GM19043 (cell line): ENCODE measurements around the gene SNED1.

Experiments
- ATAC-seq: cut with Tn5 transposase; IDR thresholded peaks from one replicate; pipeline ENCODE4 v1.9.1; 2021; ENCODE audit warnings: low read depth; ENCODE audit not compliant: unreplicated experiment

SNED1 gene

DNA sequence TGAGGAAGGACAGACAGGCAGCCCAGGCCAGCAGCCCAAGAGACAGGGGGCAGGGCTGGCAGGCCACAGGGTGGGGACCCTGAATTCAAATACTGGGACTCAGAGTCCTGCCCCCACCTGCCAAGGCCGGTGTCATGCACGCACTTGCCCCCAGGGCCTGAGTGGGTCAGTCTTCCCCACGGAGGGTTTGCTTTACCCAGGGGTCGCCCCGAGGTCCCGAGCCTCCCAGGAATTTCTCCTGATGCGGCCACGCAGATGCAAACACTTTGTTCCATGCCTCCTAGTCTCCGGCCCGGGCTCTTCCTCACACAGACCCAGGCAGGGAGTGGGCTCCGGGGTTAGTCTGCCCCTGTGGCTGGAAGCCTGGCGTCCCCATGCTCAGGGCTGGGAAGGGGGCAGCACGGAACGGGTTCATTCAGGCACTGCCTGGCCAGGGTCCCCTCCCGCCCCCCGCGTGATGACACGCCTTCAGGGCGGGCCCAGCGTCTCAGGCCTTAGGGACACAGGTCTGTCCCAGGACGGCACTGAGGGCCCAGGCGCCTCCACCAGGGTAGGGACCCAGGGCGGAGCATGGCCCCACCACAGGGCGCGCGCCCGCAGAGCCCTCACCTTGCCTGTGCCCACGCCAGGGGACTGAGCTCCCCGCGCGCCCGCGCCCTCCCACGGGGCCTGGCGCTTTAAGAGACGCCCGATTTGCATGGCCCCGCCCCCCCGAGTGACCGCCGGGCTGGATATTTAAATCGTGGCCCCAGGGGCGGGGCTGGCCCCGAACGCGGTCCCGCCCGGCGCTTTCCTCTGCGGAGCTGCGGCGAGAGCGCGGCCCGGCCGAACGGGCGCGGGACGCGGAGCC is at the start of gene SNED1:
Gene SNED1 (plus strand): TSS at position 763 of the 850 bp plus-strand sequence. CDS start 220 bp downstream, outside the sequence.
- ATAC-seq, result no peak

DNA sequence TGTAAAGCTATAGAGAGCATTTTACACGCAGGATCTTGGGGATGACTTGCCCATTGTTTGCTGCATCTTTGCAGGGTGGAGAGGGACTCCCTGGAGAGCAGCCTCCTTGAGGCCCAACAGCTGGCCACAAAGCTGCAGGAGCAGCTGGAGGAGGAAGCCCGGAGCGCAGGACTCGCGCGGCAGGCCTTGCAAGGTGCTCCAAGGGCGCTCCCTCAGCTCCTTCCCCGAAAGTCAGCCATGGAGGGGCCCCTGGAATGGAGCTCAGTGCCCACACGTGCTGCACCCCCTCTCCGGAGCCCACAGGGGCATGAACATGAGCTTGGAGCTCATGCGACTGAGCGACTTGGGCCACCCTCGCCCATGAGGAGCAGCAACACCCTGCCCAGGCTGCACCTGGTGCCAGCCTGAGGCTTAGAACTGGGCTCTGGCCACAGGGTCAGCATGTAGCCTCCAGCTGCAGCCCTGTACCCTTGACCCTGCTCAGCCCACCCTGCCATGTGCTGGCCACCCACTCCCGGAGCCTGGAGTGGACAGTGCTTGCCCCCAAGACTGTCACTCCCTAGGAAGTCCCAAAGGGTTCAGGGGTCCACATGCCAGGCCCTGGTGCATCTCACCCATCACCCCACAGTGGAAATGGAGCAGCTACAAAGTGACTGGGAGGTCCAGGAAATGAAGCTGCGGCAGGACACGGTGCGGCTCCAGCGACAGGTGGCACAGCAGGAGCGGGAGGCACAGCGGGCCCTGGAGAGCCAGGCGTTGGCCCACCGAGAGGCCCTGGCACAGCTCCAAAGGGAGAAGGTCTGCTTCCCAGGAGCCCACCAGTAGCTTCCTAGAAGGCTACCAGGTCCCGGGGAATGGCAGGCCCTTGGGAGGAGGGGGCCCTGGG is 49.3 kb upstream of the SNED1 start:
- ATAC-seq, result no peak

DNA sequence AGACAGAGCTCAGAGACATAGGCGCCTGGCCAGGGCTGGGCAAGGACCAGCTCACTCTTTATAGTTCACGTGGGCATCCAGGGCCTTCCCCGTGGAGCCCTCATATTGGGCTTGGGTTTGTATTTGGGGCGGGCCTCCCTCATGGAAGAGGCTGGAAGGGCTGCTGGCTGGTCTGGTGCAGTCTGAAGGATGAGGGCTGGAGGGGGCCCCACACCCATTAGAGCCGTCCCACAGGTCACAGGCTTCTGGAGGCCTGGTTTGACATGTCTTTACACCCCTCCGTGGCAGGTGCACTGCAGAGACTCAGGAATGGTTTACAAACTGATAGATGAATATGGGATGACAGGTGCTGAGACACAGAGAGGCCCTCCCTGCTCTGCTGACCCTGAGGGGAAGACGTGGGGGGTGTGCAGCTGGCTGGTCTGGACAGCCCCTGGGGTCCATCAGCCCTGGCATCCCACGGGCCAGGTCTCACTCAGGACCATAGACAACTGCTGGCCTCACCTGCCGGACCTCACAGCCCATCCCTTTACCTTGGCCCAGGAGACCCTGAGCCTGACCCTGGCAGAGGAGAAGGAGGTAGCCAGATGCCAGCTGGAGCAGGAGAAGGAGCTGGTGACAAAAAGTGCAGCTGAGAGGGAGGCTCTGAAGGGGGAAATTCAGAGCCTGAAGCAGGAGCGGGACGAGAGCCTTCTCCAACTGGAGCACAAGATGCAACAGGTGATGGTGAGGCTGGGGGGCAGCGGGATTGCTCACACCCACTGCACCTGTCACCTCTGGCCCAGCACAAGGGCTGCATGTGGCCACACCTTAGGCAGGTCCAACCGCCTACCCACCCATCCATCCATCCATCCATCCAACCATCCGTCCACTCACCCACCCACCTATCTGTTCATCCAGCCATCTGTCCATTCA is 48.4 kb upstream of the SNED1 start:
- ATAC-seq, result no peak

DNA sequence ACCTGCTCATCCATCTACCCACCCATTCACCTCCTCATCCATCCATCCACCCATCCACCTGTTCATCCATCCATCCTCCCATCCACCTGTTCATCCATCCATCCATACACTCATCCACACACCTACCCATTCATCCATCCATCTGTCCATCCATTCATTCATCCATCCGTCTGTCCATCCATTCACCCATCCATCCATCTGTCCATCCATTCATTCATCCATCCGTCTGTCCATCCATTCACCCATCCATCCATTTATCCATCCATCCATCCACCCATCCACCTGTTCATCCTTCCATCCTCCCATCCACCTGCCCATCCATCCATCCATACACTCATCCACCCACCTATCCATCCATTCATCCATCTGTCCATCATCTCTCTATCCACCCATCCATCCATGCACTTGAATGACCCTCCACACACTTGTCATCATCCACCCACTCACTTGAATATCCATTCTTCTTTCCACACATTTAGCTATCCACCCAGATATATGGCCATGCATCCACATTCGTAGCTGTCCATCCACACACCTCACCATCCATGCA is 47.3 kb upstream of the SNED1 start:
- ATAC-seq, result no peak

DNA sequence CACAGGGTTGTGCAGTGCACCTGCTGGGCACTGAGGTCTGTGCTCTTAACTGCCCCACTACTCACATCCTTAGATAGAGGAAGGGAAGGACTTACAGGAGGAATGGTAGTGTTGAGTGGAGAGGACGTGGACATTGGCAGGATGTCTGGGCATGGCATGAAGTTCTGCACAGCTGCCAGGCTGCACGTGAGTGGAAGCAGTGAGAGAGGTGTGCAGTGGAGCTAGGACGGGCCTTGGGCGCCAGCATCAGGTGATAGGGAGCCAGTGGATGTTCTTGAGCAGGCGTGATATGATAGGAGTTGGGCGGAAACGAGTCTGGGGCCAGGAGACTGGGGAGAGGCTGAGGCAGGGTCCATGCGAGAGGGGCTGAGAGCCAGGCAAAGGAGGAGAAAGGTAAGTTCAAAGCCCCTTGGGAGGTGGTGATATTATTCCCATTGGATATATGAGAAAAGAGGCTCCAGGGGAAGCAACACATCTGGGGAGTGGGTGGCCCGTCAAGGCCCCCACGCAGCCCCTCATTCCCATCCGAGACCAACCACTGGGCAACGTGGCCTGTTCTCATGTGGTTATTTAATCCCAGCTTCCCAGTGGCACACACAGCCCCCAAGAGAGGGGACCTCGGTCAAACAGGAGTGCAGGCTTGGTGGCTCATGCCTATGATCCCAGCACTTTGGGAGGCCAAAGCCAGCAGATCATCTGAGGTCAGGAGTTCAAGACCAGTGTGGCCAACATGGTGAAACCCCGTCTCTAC is 45.7 kb upstream of the SNED1 start:
- ATAC-seq, result no peak

DNA sequence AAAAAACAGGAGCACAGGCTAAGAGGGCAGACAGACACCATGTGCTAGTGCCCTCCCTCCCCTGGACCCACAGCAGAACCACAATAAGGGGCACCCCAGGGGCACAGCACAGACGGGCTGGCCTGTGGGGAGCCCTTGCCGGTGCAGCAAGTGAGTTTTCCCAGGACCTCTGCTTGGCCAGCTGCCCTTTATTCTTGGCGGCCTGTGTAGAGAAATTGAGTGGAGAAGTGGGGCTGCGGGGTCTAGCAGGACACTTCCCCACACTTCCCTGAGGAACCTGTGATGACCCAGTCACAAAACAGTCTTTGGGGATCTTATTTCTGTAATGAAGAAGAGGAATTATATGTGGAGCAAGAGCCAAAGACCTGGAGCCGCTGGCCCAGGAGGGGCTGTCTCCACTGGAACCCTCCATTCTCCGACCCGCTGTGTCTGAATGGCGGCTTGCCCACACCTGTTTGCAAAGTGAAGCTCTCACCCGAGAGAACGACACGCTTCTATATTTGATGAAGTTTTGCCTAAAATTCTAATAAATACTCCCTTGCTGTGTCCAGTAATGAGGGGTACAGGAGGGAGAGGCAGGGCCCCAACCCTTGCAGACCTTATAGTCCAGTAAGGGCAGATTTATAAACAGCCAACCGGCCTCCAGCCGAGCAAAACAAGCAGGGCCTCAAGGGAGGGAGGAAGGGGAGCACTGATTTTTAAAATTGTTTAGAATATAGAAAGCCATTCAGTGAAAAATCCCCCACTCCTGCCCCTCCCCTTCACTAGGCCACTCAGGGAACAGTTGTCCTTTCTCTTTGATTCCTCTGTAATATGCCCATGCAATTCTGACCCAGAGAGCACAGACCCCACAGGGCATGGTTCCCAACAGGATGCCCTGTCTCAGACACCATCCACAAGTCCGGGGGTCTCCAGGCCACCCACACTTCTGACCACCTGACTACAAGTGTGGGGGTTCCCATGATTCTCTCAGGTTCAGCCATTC is 44.7 kb upstream of the SNED1 start:
- ATAC-seq, result no peak

DNA sequence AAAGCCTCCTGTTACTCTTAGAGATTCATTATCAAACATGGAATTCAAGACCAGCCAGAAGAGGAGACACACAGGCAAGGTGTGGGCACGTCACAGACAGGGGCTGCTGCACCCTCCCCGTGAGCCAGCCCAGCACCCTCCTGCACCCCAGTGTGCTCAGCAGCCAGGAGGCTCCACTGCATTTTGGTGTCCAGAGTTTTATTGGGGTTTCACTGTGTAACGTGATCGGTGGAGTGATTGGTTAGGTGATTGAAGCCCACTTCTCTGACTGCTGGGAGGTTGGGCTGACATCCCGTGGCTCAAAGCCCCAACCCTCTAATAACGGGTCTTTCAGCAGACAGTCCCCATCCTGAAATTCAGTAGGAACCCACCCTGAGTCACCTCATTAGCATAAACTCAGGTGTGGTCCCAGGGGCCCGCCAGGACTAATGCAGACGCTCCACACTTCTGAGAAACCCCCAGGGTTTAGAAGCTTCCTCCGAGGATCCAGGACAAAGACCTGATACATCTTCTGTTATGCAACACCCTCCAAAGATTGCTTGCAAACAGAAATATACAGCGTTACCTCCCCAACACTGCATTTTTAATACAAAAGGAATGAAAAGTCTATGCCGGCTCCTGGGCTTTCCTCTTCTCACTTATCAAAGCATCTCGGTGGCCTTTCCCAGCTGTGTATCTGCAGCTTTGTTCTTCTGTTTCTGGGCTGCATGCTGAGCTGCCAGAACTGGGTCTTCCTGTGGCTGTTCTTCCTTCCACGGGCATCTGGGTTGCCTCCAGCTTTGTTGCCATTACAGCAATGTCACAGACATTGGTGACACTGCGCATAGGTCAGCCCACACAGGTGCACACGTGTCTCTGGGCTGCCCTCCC is 43.7 kb upstream of the SNED1 start:
- no peak for ATAC-seq

DNA sequence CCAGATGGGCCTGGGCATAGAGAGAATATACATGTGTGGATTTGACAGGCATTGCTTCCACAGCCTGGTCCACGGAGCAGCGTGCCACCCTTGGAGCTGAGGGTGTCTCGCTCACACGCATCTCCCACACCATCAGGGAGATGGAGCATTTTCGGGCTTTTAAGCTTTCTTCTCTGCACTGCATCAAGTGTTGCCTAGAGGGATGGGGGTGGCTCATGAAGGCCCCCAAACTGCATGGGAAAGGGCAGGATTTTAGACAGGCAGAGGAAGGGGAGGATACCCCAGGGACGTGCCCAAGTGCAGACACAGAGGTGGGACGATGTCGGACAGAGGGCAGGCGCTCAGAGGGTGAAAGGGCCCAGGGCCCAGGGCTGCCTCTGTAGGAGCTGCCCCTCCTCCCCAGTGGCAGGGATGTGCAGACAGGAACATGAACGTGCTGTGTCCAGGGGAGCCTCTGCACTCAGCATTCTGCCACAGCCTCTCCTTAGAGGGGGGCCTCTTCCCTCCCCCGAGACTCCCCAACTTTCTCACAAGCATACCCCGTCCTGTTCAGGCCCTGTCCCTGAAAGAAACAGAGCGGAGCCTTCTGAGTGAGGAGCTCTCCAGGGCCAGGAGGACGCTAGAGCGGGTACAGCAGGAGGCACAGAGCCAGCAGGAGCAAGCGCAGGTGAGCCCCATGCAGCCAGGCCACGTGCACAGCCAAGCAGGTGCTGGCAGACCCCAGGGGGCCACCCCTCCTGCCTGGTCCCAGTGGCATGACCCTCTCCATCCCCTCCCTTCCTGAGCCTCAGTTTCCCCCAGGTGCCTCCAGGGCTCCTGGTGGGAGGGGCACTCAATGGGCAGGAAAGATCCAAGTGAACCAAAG is 42.9 kb upstream of the SNED1 start:
- no peak for ATAC-seq

DNA sequence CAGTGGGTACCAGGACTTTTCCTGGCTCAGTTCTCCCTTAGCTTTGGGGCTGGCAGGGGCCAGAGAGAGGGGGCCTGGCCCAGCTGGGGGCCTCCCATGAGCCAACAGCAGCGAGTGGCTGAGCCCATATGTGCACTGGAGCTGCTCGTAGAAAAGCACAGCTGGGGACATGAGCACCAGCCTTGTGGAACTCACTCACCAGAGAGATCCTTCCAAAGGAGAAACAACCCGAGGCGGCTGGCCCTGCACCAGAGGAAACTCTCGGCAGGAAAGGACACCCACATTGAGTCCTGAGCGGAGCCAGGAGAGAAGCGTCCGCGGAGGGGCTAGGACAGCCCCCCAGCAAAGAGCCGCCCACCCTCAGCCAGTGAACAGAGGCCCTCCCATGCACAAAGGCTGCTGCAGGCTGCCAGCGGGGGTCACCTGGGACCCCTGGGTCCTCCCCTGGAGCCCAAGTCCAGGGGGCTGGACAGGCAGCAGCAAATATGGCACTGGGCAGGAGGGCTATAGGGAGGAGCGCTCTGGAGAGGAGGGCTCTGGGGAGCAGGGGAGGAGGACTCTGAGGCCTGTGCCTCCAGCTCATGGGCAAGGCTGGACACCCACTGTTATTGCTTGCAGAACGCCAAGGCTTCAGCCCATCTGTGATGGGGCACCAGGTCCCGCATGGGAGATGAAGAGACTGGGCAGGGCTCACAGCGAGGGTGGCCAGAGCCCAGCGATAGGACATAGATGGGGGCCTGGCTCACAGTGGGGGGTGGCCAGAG is 42.1 kb upstream of the SNED1 start:
- no peak for ATAC-seq

DNA sequence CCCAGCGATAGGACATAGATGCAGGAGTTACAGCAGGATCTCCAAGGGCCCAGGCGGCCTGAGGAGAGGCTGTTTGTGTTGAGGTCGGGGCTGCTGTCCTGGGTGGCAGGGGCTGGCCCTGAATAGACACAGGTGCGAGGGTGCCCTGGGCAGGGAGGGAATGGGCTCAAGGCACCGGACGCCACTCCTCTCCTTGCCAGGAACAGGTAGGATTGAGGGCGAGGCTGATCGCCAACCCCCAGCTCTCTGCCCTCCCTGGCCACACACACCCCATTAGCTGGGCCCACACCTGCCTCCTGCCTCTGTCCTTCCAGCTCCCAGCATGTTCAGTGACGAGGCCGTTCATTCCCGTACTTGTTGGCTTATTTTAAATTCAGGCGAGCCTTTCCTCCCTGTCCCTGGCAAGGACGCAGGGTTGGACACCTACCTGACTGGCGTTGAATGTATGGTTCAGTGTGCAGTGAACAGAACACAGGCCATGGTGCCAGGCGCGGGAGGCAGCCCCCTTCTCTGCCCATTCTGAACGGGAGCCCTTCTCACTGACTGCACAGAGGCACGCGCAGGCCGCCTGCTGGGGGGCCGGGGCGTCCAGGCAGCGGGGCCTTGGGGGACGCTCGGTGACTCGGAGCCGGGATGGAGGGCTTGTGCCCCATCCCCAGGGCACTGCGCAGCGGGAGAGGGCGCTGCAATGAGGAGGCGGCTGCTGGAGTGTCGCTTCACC is 41.3 kb upstream of the SNED1 start:
- no peak for ATAC-seq

DNA sequence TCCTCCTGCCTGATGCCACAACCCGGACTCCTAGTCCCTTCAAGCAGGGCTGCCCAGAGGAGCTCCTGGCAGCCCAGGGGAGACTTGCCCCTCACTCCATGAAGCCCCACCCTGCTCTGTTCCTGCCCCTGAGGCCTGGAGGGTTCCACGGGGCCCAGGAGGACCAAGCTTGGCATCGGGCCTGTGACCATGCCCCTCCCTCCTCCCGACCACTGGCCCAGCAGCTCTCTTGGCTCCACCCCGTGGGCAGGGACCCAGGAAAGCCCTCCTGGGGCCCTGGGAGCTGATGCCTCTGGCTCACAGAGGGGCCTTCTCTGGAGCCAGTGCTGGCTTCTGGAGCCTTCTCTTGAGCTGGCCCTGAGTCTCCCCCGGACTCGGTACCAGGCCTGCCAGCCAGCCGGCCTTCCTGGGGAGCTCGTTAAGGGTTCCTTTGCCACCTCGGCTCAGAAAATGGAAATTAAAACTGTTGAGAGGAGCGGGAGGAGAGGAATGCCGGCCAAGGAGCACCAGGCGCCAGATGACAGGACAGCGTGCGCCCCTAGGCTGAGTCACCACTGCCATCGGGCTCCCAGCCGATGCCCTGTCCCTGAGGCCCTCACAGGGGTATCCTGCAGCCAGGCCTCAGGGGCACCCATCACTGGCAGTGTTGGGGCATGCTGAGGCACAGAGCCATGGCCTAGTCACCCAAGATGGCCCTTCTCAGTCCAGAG is 40.6 kb upstream of the SNED1 start:
- no peak for ATAC-seq

DNA sequence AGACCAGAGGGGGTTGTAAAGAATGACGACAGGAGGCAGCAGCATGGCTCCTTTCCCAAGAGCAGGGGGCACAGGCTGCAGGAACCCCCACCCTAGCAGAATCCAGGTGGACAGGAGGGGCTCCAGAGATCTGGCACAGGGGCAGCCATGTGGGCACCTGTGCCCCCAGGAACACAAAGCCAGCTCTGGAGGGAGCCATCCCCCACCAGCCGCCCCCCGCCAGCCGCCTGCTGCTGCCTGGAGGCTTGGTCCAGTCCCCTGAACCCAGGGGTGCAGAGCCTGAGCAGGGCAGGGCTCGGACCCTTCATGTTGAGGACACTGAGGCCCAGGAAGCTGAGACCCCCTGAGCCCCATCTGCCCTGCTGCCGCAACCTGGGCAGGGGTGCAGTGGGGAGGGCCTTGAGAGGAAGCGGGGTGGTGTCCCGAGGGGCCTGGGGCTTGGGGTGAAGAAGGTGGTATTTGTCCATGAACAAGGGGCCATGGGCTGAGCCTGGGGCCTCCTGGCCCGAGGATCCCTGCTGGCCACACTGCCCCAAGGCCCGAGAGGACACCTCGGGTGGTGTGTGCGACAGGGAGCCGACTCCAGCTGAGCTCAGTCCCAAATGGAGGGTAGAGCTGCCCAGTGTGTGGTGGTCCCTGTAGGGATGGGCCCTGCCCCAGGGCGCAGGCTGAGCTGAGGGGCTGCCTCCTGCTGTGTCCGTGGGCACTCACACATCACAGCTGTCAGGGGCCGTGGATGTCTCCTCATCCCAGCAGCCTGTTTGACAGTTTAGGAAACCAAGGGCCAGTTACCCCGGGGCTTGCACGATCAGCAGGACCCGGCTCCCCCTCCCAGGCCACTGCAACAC is 39.8 kb upstream of the SNED1 start:
- no peak for ATAC-seq

DNA sequence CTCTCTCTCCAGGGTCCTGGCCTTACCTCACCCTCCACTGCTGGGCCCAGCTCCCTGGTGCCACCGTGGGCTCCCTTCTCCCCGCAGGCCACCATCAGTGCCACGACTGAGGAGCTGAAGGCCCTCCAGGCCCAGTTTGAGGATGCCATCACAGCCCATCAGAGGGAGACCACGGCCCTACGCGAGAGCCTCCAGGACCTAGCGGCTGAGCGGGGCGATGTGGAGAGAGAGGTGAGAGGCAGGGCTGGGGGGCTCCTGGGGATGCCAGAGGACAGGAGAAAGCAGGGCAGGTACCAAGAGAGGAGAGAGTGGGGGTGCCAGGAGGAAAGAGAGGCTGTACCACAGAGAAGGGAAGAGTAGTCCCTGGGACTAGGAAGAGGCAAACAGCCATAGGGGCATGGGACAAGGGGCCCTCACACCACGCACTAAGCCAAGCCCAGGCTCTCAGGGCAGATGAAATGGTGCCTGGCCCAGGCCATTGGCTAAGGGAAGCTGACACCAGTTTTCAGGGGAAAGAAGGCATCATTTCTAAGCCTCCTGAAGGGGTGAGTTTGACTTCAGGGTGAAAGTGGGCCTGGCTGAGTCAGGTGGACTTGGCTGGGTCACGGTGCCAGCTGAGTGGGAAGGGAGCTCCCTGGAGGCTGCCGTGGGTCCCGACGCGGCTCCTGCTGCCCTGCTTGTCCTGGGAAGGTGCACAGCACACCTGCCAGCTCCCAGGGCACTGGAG is 39.0 kb upstream of the SNED1 start:
- ATAC-seq, result no peak
